C4-2B (cell line): ENCODE measurements around the gene LONRF3.

ENCODE experiments used
- CTCF ChIP-seq: fragments of 450-650 bp; conservative IDR thresholded peaks from 2 replicates; pipeline ENCODE4 v1.5.1; 2017; ENCODE audit warnings: mild to moderate bottlenecking
- ZFX ChIP-seq: fragments of 450-650 bp; IDR thresholded peaks from 2 replicates; pipeline ENCODE4 v1.6.1; 2017

GRCh38 chrX:118961866-118962560, 12.4 kb upstream of the LONRF3 start:
- TF ChIP-seq CTCF (no peak), ZFX (no peak)
